Type B pancreatic cell (in vitro differentiated cells): ENCODE results near the gene DNAJA3. TPM values are rescaled to one million over a fixed set of nuclear protein-coding genes. Genes with fewer than 3 reads are reported as not detected.

ENCODE experiments used
- DNase-seq: peaks from one replicate; pipeline ENCODE4 v3.0.0; 2021; ENCODE audit warnings: mixed read lengths; ENCODE audit not compliant: unreplicated experiment; ENCODE audit errors: extremely low spot score
- H3K27ac Mint-ChIP-seq: 2 replicates; pipeline ENCODE4 v1.8.0; 2021; ENCODE audit warnings: mild to moderate bottlenecking, mixed read lengths
- H3K27me3 Mint-ChIP-seq: 2 replicates; pipeline ENCODE4 v1.8.0; 2021; ENCODE audit warnings: mixed read lengths
- H3K36me3 Mint-ChIP-seq: 2 replicates; pipeline ENCODE4 v1.8.0; 2021; ENCODE audit warnings: mixed read lengths
- H3K4me1 Mint-ChIP-seq: one replicate; pipeline ENCODE4 v1.8.0; 2021; ENCODE audit warnings: mixed read lengths; ENCODE audit not compliant: unreplicated experiment
- H3K4me3 Mint-ChIP-seq: 2 replicates; pipeline ENCODE4 v1.8.0; 2021; ENCODE audit warnings: mild to moderate bottlenecking, mixed read lengths
- H3K9me3 Mint-ChIP-seq: 2 replicates; pipeline ENCODE4 v1.8.0; 2021; ENCODE audit warnings: mixed read lengths
- total RNA-seq: library from RNA; stranded (reverse); gene quantifications from 2 replicates; pipeline ENCODE4 v1.2.1, GENCODE V29; 2021; ENCODE audit warnings: low replicate concordance
- TF ChIP-seq, protein P1 (sequence below): fragments of 200-600 bp; sonication (generic); conservative IDR thresholded peaks from 2 replicates; pipeline ENCODE4 v1.5.0; 2021; ENCODE audit warnings: antibody characterized with exemption, mild to moderate bottlenecking

The DNAJA3 gene
- total RNA-seq, 1 donor from 2014 or later, result 46.5 TPM

DNA sequence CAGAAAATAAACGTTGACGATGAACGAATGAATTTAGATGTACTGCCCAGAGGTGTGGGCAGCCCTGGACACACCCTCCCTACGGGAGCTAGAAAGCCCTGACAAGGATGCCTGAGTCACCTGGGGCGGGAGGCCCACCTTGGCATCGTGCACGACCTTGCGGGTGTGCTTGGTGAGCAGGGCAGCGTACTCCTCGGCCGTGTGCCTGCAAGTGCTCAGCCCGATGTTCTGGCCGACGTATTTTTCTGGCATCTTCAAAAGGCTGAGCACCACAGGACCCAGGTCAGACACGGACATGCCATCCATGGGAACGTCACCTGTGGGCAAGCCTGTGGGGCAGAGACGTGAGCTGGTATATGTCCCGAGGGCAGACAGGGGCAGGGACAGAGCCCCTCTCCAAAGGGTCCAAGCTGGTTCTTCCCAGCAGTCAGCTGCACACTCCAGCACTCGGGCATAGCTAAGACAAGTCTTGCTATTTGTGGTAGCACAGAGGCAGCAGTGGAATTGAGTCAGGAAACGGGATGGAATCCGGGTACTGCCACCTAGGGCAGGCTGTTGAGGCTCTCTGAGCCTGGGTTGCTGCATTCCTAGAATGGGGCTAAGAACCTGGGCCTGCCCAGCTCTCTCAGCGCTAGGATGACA, 38.0 kb downstream of the DNAJA3 start:
- H3K4me3 Mint-ChIP-seq, result no peak overlapping the region
- no peaks in the 10 kb centered on the region for H3K9me3 Mint-ChIP-seq
- no peak for DNase-seq
- no peaks in the 10 kb centered on the region for H3K27me3 Mint-ChIP-seq
- TF ChIP-seq, protein P1, sequence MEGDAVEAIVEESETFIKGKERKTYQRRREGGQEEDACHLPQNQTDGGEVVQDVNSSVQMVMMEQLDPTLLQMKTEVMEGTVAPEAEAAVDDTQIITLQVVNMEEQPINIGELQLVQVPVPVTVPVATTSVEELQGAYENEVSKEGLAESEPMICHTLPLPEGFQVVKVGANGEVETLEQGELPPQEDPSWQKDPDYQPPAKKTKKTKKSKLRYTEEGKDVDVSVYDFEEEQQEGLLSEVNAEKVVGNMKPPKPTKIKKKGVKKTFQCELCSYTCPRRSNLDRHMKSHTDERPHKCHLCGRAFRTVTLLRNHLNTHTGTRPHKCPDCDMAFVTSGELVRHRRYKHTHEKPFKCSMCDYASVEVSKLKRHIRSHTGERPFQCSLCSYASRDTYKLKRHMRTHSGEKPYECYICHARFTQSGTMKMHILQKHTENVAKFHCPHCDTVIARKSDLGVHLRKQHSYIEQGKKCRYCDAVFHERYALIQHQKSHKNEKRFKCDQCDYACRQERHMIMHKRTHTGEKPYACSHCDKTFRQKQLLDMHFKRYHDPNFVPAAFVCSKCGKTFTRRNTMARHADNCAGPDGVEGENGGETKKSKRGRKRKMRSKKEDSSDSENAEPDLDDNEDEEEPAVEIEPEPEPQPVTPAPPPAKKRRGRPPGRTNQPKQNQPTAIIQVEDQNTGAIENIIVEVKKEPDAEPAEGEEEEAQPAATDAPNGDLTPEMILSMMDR, result no peak
- H3K36me3 Mint-ChIP-seq, result peaks cover 9% of the 10 kb centered on the region
- peaks cover 4% of the 10 kb centered on the region for H3K4me1 Mint-ChIP-seq
- peak overlapping the region; percentile 82 for H3K27ac Mint-ChIP-seq

- no peaks in the 10 kb centered on the region for H3K9me3 Mint-ChIP-seq
- H3K4me1 Mint-ChIP-seq, result no peaks in the 10 kb centered on the region
- H3K4me3 Mint-ChIP-seq, result no peak overlapping the region
- TF ChIP-seq, protein P1, result no peak
- no peak for DNase-seq
- peak overlapping the region; percentile 31 for H3K27ac Mint-ChIP-seq
- peaks cover 7% of the 10 kb centered on the region for H3K36me3 Mint-ChIP-seq
- H3K27me3 Mint-ChIP-seq, result no peaks in the 10 kb centered on the region
Measured at GRCh38 chr16:4465977-4466779, 40.5 kb downstream of the DNAJA3 start.

- no peak for DNase-seq
- Mint-ChIP-seq H3K9me3 (no peaks in the 10 kb centered on the region), H3K36me3 (peaks cover 7% of the 10 kb centered on the region), H3K4me1 (peaks cover 3% of the 10 kb centered on the region), H3K4me3 (no peak overlapping the region), H3K27me3 (no peaks in the 10 kb centered on the region), H3K27ac (no peak overlapping the region)
- TF ChIP-seq, protein P1, result no peak
Measured at GRCh38 chr16:4467916-4468315, 42.2 kb downstream of the DNAJA3 start.

- TF ChIP-seq, protein P1, result no peak
- peaks cover 9% of the 10 kb centered on the region for H3K4me1 Mint-ChIP-seq
- no peak overlapping the region for H3K27ac Mint-ChIP-seq
- no peak for DNase-seq
- no peaks in the 10 kb centered on the region for H3K9me3 Mint-ChIP-seq
- H3K27me3 Mint-ChIP-seq, result no peaks in the 10 kb centered on the region
- H3K4me3 Mint-ChIP-seq, result no peak overlapping the region
- H3K36me3 Mint-ChIP-seq, result peaks cover 7% of the 10 kb centered on the region
Measured at GRCh38 chr16:4468972-4469371, 43.3 kb downstream of the DNAJA3 start.

DNA sequence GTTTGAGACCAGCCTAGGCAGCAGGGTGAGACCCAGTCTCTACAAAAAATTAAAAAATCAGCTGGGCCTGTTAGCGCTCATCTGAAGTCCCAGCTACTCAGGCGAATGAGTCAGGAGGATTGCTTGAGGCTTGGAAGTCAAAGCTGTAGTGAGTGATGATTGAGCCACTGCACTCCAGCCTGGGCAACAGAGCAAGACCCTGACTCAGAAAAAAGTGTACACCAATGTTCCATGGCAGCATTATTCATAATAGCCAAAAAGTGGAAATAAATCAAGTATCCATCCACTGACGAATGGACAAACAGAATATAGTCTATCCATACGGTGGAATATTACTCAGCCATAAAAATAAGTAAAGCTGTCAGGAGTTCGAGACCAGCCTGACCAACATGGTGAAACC, 46.2 kb downstream of the DNAJA3 start:
- Mint-ChIP-seq H3K27ac (no peak overlapping the region), H3K4me1 (peaks cover 18% of the 10 kb centered on the region), H3K27me3 (no peaks in the 10 kb centered on the region), H3K36me3 (peaks cover 6% of the 10 kb centered on the region), H3K9me3 (peaks cover 3% of the 10 kb centered on the region), H3K4me3 (peak overlapping the region; percentile 31)
- TF ChIP-seq, protein P1, result no peak
- DNase-seq, result no peak
